GM18499 (cell line): ENCODE data around the gene IPO5.
"Not testable (repeated sequence)": the region's sequence is repeated elsewhere in the genome, so short reads cannot be mapped to it uniquely, and the experiment has no call there.

Experiments used
- ATAC-seq: cut with Tn5 transposase; IDR thresholded peaks from one replicate; pipeline ENCODE4 v1.9.1; 2021; ENCODE audit warnings: moderate number of reproducible peaks; ENCODE audit not compliant: insufficient read depth, unreplicated experiment

The IPO5 gene

DNA sequence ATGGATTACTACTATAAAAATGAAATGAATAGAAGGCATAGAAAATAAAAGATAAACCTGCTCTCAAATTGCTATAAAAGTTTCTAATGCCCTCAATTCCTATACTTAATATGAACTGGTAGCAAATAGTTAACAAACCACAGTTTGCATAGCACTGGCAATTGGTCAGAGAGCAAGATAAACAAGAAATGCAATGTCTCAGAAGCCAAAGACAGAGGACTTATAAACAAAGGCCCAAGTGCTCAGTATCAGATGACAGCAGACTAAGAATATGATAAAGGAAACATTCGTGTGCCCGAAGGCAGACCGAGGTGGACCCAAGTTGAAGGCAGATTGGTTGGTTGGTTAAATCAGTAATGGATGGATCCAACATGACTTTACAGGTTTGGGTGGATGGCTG lies 50.6 kb downstream of the IPO5 start:
- no peak for ATAC-seq

DNA sequence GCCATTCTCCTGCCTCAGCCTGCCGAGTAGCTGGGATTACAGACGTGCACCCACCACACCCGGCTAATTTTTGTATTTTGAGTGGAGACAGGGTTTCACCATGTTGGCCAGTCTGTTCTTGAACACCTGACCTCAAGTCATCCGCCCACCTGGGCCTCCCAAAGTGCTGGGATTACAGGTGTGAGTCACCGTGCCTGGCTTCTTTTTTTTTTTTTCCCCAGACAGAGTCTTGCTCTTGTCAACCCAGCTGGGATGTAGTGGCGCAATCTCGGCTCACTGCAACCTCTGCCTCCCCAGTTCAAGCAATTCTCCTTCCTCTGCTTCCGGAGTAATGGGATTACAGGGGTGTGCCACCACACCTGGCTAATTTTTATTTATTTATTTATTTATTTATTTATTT lies 51.5 kb downstream of the IPO5 start:
- ATAC-seq = not testable (repeated sequence)

DNA sequence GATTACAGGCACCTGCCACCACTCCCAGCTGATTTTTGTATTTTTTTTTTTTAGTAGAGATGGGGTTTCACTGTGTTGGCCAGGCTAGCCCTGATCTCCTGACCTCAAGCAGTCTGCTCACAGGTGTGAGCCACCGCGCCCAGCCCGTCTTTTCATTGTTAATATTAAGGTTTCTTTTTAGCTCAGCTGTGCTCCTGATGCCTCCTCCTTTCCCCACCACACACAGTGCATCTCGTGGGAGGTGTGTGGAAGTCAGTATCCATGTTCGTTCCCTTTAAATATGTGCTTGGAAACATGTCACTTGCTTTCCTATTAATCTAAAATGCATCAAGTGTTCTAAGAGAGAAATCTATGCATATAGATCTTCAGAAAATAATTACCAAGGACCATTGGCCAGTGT lies 53.5 kb downstream of the IPO5 start:
- ATAC-seq = no peak

GRCh38 chr13:98013241-98013640 lies 59.8 kb downstream of the IPO5 start:
- no peak for ATAC-seq

DNA sequence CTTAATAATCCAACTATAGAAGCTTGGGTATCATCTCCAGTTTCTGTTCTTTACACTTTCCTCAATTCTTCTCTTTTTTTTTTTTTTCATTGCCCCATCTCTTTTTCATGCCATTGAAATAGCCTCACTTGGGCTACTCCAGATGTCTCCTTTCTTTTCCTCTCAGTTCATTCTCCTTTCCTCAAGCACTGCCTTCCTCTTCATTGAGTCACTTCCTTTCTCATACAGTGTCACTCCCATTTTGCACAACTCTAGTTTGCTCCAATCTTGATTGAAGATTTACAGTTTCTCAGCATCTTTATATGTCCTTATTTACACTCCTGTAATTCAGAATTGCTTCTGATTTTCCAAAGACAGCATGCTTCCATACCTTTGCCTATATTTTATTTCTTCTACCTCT lies 61.3 kb downstream of the IPO5 start:
- no peak for ATAC-seq

- ATAC-seq = no peak
Observed at GRCh38 chr13:98018293-98018692, 64.8 kb downstream of the IPO5 start.

DNA sequence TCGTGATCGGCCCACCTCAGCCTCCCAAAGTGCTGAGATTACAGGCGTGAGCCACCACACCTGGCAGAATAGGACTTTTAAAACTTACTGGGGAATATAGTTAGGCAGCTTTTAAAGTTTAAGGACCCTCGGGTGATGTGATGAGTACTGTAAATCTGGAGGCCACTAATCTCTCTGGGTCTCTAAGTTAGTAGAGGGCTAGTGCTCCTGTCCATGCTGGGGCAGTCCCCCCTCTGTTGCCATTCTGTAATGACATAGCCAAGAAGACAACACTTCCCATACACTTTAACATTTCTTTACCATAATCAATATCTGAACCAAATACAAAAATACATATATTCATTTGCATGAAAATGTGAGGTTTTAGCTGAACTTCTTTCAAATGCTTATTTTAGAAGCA lies 65.7 kb downstream of the IPO5 start:
- ATAC-seq = no peak

GRCh38 chr13:98020271-98020670 lies 66.8 kb downstream of the IPO5 start:
- ATAC-seq = no peak

GRCh38 chr13:98022210-98022609 lies 68.7 kb downstream of the IPO5 start:
- no peak for ATAC-seq

- no peak for ATAC-seq
Observed at GRCh38 chr13:98025480-98026025, 72.1 kb downstream of the IPO5 start.

DNA sequence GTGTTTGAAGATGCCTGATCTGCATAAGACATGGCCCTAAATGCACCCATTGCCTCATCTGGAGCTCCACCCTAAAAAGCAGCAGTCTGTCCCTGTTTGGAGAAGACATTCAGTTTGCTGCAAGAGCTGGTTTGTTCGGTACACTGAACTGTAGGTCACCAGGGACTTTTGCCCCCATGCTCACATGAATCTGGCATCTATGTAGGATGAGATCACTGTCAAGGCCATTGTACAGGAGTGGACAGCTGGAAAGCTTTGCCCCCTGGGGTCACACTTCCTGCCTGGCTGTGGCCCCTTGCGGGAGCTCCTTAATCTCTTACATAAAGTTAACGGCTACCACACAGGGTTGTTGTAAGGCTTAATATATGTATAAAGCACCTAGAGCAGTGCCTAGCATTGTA lies 73.0 kb downstream of the IPO5 start:
- no peak for ATAC-seq

DNA sequence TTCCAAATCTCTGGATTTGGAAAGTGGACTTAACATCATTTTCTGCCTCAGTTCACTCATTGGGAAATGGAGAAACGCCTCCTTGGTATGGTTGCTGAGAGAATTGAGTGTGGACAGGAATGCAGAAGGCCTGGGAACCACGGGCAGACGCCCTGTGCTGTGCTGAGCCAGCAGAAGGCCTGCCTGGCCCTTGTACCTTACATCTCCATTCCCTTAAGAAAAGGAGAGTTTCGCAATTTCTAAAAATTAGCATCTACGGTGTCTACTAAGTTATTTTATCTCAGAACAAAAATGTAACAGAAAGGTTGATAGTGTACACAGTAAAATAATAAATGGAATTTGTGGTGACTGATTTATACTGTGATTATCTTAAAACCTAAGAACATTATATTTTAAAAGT lies 78.7 kb downstream of the IPO5 start:
- no peak for ATAC-seq

GRCh38 chr13:98033277-98034247 lies 80.1 kb downstream of the IPO5 start:
- ATAC-seq = no peak

- ATAC-seq = no peak
Observed at GRCh38 chr13:98035373-98035772, 81.9 kb downstream of the IPO5 start.

DNA sequence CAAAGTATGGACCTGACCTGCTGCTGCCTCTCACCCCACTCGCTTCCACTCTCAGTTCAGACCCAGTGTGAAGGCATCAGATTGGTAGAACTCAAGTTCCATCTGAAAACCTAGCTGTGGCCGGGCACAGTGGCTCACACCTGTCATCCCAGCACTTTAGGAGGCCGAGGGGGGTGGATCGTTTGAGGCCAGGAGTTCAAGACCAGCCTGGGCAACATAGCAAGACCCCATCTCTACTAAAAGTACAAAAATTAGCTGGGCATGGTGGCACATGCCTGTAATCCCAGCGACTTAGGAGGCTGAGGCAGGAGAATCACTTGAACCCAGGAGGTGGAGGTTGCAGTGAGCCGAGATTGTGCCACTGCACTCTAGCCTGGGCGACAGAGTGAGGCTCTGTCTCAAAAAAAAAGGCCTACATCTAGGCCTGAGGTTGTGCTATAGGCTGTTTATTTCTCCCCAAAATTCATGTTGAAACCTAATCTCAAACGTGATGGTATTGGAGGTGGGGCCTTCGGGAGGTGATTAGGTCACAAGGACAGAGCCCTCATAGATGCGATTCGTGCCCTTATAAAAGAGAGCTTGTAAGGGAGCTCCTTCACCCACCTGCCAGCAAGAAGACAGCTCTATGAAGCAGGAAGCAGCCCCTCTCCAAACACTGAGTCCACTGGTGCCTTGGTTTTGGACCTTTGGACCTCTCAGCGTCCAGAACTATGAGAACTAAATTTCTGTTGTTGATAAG lies 83.3 kb downstream of the IPO5 start:
- ATAC-seq = not testable (repeated sequence)

GRCh38 chr13:98039261-98039660 lies 85.8 kb downstream of the IPO5 start:
- no peak for ATAC-seq

- no peak for ATAC-seq
Observed at GRCh38 chr13:98039964-98040363, 86.5 kb downstream of the IPO5 start.

- ATAC-seq = no peak
Observed at GRCh38 chr13:98041081-98041820, 87.8 kb downstream of the IPO5 start.

DNA sequence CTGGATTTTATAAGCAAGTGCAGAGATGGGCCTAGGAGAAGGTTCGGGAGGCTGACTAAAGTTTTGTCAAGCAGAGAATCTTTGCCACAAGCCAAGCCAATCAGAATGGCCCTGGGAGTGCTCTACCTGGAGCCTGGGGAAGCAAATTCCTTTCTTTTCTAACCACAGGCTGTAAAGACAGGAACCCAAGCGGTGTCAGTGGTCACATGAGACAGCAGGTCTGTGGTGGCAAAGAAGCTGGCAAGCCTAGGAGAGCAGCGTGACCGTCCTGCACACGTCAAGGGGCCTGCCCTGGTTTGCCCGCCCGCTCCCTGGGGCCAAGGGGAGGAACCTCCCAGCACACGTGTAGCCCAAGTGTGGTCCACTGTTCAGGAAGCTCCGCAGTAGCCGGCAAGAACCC lies 90.8 kb downstream of the IPO5 start:
- no peak for ATAC-seq

DNA sequence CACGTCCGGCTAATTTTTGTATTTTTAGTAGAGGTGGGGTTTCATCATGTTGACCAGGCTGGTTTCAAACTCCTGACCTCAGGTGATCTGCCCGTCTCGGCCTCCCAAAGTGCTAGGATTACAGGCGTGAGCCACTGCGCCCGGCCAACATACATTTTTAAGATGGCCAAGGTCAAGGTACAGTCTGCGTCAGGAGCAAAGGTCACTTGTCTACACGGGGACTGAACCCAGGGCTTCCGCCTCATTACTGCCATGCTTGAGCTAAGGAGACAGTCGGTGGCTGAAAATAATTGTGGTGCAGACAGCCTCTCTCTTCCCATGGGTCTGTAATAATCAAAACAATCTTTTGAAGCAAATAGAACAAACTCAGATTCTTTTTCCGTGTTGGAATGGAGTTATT lies 94.3 kb downstream of the IPO5 start:
- not testable (repeated sequence) for ATAC-seq

GRCh38 chr13:98048265-98048664 lies 94.8 kb downstream of the IPO5 start:
- ATAC-seq = no peak
